DMS53 (cell line): ENCODE measurements around the gene ARID2.

Experiments
- DNase-seq: peaks from one replicate; lab custom pipeline; 2025; lab: John Stamatoyannopoulos, UW

The ARID2 gene

GRCh38 chr12:45729233-45730083, at the start of gene ARID2:
ARID2 (plus strand) TSS chr12:45729706; CDS start chr12:45729837, 131 bp downstream.
- peak; percentile 94 for DNase-seq

- DNase-seq: no peak
Measured at GRCh38 chr12:45680362-45680761, 49.1 kb upstream of the ARID2 start.

GRCh38 chr12:45681465-45681864, 48.0 kb upstream of the ARID2 start:
- DNase-seq: peak; percentile 44

- DNase-seq: no peak
Measured at GRCh38 chr12:45685680-45686079, 43.8 kb upstream of the ARID2 start.

GRCh38 chr12:45687081-45688015, 42.2 kb upstream of the ARID2 start:
- no peak for DNase-seq

GRCh38 chr12:45688183-45688582, 41.3 kb upstream of the ARID2 start:
- no peak for DNase-seq

- DNase-seq: no peak
Measured at GRCh38 chr12:45695035-45695434, 34.5 kb upstream of the ARID2 start.

GRCh38 chr12:45695606-45696005, 33.9 kb upstream of the ARID2 start:
- no peak for DNase-seq

- DNase-seq: no peak
Measured at GRCh38 chr12:45696049-45696448, 33.5 kb upstream of the ARID2 start.

GRCh38 chr12:45697371-45697770, 32.1 kb upstream of the ARID2 start:
- DNase-seq: no peak

- peak; percentile 37 for DNase-seq
Measured at GRCh38 chr12:45701296-45701695, 28.2 kb upstream of the ARID2 start.

- DNase-seq: peak; percentile 62
Measured at GRCh38 chr12:45703942-45704341, 25.6 kb upstream of the ARID2 start.

GRCh38 chr12:45704968-45705367, 24.5 kb upstream of the ARID2 start:
- peak; percentile 28 for DNase-seq

- peak; percentile 28 for DNase-seq
Measured at GRCh38 chr12:45705404-45705803, 24.1 kb upstream of the ARID2 start.

GRCh38 chr12:45707241-45707857, 22.2 kb upstream of the ARID2 start:
- no peak for DNase-seq

GRCh38 chr12:45708363-45708762, 21.1 kb upstream of the ARID2 start:
- DNase-seq: no peak

- DNase-seq: no peak
Measured at GRCh38 chr12:45708901-45709300, 20.6 kb upstream of the ARID2 start.

- DNase-seq: no peak
Measured at GRCh38 chr12:45712319-45712718, 17.2 kb upstream of the ARID2 start.

GRCh38 chr12:45713078-45713477, 16.4 kb upstream of the ARID2 start:
- DNase-seq: no peak

- DNase-seq: no peak
Measured at GRCh38 chr12:45718306-45718705, 11.2 kb upstream of the ARID2 start.

- DNase-seq: no peak
Measured at GRCh38 chr12:45720069-45720468, 9.4 kb upstream of the ARID2 start.

GRCh38 chr12:45721369-45721768, 8.1 kb upstream of the ARID2 start:
- no peak for DNase-seq
